Right forelimb (tissue), 1 donor: ENCODE results near the gene C1orf159.
A peak's percentile ranks its signal among the peaks of the same experiment; 100 is the strongest.
"Not testable (repeated sequence)": the region's sequence is repeated elsewhere in the genome, so short reads cannot be mapped to it uniquely, and the experiment has no call there.

ENCODE experiments used
- DNase-seq: peaks from one replicate; pipeline ENCODE4 v3.0.0-alpha.2; 2018

C1orf159 gene

DNA sequence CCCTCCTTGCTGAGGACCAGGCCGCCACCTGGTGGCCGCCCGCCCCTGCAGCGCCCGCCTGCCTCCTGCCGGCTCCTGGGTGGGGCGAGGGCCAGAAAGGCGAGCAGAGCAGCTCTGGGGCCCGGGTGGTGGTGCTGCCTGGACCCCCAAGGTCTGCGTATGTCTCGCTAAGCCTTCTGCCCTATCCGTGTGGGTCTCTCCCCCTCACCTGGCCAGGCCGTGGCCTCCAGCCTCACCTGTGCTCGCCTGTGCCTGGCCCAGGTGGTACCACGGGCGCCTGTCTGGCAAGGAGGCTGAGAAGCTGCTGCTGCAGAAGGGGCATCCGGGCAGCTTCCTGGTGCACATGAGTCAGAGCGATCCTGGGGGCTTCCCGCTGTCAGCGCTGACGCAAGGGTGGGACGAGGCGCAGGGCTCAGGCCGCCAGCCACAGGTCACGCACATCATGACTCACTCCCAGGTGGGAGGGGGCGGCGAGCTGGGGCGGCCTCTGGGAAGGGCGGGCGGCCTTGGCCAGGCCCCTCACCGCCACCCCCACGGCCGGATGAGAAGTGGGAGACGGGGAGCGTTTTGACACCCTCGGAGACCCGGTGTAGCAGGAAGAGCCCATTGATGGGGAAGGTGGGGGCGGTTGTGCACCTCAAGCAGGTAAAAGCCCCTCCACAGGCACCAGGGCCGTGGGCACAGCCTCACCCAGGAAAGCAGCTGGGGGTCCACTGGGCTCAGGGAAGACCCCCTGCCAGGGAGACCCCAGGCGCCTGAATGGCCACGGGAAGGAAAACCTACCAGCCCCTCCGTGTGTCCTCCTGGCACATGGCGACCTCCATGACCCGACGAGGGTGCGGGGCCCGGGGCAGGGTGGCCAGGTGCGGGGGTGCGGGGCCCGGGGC lies 51.7 kb downstream of the C1orf159 start:
- DNase-seq, result peak; percentile 70

DNA sequence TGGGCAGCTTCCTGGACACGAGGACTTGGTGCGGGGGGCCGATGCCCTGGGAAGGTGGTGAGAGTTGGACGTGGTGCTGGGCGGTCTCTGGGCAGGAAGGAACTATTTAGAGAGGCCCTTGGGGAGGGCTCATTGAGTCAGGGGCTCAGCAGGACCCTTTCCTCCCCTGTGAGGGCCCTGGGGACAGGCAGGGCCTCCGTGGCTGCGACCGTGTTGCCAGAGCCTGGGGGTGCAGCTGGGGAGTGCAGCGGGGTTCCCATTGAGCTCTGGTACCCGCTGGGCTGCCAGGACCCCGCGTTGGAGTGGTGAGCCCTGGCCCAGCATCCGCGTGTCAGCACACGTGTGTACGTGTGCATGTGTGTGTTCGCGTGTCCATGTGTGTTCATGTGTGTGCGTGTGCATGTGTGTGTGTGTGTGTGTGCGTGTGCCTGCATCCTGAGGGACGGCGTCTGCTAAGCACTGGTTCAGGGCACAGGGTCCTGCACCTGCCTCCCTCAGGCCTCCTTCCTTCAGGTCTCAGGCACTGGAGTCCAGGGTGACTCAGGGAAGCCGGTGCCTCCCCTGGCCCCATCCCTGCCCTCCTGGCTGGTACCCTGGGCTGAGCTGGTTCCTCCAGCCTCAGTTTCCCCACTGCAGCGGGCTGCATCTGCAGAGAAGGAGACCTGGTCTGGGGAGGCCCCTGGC lies 52.5 kb downstream of the C1orf159 start:
- DNase-seq, result no peak

- no peak for DNase-seq
Measured at GRCh38 chr1:1062348-1063163, 53.3 kb downstream of the C1orf159 start.

DNA sequence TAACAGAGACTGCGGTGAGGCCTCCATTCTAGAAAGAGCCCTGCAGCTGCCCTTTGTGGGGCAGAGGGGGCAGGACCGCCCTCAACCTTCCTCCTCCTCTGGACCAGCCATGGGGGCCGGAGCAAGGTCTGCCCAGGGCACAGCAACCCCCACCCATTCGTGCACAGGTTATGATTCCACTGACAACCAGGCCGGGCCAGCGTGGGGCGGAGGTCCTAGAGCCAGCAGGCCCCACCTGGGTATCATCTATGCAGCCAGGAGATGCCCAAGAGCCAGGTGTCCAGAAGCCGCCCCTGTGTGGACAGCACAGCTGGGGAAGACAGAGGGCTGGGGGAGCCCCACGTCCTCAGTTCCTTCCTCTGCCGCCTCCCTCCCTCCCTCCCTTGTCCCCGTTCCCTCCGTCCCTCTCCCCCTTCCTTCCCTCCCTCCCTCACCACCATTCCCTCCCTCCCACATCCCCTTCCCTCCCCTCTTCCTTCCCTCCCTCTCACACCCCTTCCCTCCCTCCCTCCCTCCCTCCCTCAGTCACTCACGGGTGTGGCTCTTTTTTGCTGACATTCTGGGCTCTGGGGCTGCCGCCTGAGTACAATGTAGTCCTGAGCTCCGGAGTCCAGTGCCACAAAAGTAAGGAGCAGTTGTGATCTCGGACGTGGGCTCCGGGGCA lies 54.1 kb downstream of the C1orf159 start:
- DNase-seq, result no peak

- no peak for DNase-seq
Measured at GRCh38 chr1:1060281-1061000, 55.4 kb downstream of the C1orf159 start.

DNA sequence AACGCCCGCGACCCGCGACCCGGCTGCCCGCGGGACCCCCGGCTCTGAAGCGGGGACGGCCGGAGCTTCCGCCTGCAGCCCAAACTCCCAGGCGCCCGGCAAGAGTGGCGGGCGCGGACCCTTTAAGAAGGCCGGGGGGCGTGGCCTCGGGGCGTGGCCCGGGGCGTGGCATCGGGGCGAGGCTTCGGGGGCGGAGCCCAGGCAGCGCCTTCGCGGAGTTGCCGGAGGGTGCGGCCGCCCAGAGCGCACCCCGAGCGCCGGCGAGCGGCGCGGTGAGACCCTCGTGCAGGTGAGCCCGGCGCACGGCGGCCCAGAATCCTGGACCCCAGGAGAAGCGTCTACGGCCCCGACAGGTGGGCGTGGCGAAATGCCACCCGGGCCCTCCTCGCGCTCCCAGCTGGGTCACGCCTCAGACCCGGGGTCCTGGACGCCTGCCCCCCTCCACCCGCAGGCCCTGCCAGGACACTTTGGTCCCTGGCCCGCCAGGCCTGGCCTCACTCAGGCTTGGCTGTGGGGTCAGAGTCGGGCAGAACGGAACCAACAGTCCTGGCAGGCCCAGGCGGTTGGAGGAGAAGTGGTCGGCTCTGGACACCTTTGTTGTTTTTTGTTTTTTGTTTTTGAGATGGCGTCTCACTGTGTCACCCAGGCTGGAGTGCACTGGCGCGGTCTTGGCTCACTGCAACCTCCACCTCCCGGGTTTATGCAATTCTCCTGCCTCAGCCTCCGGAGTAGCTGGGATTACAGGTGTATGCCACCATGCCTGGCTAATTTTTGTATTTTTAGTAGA lies 56.2 kb downstream of the C1orf159 start:
- peak; percentile 76 for DNase-seq

GRCh38 chr1:1058921-1059493 lies 56.9 kb downstream of the C1orf159 start:
- no peak for DNase-seq

GRCh38 chr1:1058088-1058905 lies 57.6 kb downstream of the C1orf159 start:
- DNase-seq, result no peak

GRCh38 chr1:1057769-1058087 lies 58.2 kb downstream of the C1orf159 start:
- DNase-seq, result not testable (repeated sequence)

DNA sequence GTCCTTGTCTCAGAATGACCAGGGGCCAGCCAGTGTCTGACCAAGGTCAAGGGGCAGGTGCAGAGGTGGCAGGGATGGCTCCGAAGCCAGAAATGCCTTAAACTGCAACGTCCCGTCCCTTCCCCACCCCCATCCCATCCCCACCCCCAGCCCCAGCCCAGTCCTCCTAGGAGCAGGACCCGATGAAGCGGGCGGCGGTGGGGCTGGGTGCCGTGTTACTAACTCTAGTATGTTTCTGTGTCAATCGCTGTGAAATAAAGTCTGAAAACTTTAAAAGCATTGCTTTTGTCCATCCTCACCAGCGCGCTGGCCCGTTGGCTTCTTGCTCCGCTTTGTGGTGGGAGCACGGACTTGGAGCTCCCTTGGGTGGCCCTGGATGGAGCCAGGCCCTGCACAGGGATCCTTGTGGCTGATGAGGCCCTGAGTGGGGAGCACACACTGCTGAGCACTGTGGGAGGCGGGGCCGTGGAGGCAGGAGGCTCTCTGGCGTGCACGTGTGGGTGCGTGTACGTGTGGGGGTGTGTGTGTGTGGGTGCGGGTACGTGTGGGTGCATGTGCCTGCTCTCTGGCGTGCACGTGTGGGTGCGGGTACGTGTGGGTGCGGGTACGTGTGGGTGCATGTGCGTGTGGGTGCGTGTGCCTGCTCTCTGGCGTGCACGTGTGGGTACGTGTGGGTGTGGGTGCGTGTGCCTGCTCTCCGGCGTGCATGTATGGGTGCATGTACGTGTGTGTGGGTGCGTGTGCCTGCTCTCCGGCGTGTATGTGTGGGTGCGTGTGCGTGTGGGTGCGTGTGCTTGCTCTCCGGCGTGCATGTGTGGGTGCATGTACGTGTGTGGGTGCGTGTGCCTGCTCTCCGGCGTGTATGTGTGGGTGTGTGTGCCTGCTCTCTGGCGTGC lies 59.8 kb downstream of the C1orf159 start:
- no peak for DNase-seq

DNA sequence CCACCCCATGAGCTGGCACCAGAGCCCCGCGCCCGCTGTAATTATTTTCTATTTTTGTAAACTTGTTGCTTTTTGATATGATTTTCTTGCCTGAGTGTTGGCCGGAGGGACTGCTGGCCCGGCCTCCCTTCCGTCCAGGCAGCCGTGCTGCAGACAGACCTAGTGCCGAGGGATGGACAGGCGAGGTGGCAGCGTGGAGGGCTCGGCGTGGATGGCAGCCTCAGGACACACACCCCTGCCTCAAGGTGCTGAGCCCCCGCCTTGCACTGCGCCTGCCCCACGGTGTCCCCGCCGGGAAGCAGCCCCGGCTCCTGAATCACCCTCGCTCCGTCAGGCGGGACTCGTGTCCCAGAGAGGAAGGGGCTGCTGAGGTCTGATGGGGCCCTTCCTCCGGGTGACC lies 60.9 kb downstream of the C1orf159 start:
- no peak for DNase-seq

GRCh38 chr1:1054099-1054700 lies 61.7 kb downstream of the C1orf159 start:
- no peak for DNase-seq

DNA sequence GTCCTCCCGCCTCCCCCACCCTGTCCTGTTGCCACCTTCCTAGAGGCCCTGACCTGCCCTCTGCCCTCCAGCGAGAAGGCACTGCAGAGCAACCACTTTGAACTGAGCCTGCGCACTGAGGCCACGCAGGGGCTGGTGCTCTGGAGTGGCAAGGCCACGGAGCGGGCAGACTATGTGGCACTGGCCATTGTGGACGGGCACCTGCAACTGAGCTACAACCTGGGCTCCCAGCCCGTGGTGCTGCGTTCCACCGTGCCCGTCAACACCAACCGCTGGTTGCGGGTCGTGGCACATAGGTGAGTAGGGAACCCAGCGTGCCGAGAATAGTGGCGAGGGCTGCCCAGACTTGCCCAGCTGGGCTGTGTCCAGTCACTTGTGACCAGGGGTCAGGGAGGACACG lies 62.2 kb downstream of the C1orf159 start:
- DNase-seq, result no peak

DNA sequence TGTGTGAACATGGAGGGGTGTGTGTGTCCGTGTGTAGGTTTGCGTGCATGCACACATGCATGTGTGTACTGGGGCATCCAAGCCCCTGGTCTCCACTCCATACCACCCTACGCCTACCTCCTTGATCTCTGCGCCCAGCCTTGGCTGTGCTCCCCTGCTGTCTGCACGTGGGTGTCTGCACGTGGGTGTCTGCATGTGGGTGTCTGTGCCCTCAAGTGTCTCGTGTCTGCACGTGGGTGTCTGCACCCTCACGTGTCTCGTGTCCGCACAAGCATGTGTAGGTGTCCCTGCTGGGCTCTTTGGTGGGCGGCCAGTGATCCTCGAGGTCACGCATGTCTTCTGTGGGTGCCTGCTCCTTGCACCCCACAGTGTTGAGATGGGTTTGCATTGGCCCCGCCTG lies 62.9 kb downstream of the C1orf159 start:
- no peak for DNase-seq

DNA sequence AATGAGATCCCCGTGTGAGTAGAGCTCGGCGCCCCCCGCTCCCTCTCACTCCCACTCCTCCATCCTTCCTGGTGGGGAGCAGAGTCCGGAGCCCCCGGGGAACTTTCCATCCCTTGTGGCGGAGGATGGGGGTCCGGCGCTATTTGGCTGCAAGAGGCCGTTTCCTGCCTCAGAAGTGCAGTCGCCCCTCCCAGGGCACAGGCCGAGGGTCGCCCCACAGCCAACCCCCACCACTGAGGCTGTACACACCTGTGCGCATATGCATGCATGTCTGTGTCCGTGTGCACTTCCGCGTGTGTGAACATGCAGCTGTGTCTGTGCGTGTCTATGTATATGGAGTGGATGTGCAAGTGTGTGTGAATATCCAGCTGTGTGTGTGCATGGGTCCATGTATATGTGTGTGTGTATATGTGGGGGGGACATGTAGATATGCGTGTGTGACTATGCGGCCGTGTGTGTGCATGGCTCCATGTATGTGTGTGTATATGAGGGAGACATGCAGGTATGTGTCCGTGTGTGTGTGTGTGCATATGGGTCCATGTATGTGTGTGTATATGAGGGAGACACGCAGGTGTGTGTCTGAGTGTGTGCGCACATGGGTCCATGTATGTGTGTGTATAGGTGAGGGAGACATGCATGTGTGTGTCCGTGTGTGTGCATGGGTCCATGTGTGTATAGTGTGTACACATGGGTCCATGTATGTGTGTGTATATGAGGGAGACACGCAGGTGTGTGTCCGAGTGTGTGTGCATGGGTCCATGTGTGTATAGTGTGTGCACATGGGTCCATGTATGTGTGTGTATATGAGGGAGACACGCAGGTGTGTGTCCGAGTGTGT lies 63.7 kb downstream of the C1orf159 start:
- no peak for DNase-seq

GRCh38 chr1:1051127-1051810 lies 64.6 kb downstream of the C1orf159 start:
- no peak for DNase-seq

GRCh38 chr1:1050577-1051052 lies 65.3 kb downstream of the C1orf159 start:
- DNase-seq, result no peak
